HG02943 (cell line): Measurements from ENCODE around the gene TTLL11.

Experiments
- ATAC-seq: cut with Tn5 transposase; IDR thresholded peaks from one replicate; pipeline ENCODE4 v1.9.1; 2021; ENCODE audit warnings: mild to moderate bottlenecking, low read depth, moderate library complexity; ENCODE audit not compliant: unreplicated experiment

TTLL11 gene

DNA sequence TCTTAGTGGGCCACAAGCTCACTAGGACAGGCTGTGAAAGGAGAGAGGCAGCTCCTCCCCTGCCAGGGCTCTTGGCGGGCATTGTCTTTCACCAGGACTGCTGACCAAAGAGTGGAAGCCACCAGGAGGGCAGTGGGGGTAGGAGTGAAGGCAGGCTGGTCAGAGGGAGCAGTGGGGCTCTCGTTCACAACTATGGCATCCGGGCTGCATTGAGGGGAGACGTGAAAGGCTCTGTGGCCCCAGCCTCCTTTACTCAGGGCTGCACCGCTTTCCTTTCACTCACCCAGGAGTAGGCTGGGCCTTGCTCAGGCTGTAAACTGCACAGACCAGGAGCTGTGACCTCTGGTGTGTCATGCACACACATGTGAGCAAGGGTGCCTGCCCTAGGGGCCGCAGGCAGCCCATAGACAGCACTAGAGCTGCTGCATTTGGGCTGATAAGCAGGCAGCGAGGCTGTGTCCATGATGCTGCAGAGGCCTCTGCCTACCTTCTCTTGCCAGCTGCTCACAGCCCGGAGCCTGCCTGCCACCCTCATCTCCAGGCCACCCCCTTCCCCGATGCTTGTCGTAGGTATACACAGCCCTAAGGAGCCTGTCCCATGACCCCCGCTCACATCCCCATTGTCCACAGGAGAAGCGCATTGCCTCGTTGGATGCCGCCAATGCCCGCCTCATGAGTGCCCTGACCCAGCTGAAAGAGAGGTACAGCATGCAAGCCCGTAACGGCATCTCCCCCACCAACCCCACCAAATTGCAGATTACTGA, 311.2 kb downstream of the TTLL11 start:
- no peak for ATAC-seq

DNA sequence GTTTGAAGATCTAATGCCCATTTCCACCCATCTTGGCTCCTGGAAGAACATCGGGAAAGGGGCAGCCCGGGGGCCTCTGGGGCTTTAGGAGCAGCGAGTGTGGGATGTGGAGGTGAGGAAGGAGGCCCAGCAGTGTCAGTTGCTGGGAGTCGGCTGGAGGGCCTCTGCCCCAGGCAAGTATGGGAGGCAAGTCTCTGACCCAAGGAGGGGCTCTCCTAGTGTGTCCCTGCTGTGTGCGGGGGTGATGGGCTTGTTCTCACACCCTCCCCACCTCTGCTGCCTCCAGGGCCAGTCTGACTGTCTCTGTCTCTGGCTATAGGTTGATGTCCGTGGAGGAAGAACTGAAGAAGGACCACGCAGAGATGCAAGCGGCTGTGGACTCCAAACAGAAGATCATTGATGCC, 312.0 kb downstream of the TTLL11 start:
- ATAC-seq: no peak

DNA sequence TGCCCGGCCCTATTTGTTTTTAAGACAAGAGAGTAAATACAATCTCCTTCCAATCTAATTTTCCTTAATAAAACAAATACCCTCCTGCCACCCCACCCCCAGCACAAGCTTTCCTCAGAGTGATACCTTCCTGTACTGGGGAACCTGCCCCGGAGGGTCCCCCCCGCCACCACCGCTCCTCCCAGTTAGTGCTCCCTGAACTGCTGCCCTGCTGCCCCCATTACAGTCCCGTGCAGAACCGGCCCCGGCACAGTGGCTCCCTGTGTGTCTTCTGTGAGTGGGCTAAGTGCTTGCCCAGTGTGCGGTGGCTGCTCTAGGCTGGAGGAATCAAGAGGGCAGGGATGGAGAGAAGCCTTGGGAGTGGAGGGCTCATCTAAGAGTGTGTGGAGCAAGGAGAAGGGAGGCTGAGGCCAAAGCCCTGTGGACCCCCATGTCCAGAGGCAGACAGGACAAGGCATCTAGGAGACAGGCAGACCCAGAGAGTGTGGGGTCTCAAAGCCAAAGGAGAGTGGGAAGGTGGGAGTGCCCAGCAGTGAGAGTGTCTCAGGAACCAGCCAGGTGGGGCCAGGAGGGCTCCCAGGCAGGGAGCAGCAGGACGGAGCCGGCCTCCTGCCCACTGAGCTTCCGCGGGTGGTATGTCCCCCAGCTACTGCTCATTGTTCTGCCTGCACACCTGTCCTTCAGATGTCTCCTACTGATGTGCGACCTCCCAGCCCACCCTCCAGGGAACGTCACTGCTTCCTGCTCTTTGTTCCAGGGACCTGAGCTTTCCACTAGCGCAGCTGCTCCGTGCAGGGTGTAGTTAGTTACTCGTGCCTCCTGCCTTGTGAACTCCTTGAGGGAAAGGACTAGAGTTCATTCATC, 312.7 kb downstream of the TTLL11 start:
- ATAC-seq: no peak

DNA sequence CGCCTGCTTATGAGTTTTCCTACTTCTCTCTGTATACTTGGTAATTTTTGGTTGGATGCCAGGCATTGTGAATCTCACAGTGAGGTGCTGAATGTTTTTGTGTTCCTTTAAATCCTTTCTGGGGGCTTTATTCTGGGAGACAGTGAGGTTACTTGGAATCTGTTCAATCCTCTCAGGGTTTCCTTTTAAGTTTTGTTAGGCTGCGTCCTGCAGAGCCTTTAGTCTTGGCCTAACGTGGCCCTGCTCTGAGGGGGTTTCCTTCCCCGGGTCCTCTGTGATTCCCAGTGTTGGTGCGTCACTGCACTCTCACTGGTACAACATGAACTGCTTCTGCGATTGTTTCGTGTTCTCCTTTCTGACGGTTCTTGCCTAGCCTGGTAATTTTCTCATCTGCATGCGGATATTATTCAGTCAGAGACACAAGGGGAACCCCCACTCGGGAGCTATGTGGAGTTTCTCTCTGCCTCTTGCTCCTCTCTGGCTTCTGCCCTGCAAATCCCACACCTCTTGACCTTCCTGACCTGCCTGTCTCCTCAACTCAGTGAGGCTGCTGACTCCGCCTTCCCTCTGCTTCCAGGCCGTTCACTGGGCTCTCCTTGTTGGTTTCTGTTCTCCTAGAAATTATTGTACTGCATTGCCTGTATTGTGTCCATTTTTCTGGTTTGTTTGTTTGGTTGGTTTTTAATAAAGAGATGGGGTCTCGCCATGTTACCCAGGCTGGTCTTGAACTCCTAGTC, 313.6 kb downstream of the TTLL11 start:
- ATAC-seq: no peak

DNA sequence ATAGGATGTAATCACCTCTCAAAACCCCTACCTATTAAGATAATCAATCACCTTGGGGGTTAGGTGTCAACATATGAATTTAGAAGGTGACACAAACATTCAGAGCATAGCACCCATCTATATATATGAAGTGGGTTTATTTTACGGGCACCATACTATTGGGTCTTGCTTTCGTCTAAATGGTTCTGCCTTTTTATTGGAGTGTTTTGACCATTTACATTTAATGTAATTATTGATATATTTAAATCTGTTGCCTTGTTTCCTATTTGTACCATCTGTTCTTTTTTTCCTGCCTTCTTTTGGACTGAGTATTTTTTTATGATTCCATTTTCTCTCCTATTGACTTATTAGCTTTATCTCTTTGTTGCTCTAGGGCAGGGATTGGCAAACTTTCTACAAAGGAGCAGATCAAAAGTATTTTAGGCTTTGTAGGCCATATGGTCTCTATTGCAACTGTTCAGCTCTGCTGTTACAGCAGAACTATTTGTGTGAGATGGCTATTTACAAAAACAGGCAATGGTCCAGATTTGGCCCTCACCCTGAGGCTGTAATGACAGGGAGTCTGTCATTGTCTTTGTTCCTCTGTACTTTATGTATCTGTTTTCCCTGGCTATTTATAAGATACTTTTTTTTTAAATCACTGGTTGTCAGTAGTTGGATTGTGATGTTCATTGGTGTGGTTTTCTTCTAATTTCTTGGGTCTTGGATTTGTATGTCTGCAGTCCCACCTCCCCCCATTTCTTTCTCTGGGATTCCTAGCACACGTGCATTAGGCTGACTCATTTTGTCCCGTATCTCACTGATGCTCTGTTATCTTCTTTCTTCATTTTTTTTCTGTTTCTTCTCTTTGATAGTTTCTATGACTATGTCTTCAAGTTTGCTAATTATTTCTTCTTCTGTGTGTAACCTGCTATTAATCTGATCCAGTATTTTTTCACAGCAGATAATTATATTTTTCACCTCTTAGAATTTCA, 314.6 kb downstream of the TTLL11 start:
- ATAC-seq: no peak

DNA sequence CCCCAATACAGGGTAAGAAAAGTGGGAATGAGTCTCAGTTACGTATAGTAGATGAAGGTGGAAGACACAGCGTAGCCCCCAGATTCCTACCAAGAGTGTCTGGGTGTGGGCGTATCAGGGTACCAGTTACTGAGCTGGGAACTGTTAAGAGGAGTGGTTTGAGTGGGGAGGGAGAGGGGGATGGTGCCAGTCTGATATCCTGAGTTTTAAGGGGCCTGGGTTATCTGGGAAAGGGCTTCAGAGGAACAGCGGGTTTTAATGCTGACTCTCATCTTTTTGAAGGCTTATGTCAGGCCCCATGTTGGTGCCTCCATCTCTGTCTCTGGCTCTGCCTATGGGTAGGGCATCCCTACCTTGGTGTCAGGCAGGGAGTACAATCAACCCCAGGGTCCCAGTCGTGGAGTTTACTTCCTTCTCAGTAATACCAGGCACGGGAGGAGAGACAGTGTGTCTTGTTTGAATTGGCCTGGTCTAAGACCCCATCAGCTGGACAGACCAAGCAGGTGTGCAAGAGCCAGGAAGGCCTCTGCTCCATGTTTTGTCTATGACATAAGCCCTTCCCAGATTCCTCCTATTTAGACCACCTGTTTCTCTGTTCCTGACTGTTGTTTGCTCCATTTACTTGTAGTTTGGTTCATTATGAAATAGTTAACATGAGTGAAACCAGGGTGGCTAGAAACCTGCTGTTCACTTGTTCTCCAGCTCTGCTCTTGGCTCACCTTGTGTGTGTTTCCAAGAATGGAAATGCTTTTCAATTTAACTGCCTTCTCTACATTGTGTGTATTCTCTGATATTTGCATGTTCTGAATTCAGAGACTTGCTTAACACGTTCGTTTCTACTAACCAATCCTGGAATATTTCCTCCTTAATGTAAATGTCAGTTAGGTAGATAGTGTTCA, 316.1 kb downstream of the TTLL11 start:
- ATAC-seq: no peak

DNA sequence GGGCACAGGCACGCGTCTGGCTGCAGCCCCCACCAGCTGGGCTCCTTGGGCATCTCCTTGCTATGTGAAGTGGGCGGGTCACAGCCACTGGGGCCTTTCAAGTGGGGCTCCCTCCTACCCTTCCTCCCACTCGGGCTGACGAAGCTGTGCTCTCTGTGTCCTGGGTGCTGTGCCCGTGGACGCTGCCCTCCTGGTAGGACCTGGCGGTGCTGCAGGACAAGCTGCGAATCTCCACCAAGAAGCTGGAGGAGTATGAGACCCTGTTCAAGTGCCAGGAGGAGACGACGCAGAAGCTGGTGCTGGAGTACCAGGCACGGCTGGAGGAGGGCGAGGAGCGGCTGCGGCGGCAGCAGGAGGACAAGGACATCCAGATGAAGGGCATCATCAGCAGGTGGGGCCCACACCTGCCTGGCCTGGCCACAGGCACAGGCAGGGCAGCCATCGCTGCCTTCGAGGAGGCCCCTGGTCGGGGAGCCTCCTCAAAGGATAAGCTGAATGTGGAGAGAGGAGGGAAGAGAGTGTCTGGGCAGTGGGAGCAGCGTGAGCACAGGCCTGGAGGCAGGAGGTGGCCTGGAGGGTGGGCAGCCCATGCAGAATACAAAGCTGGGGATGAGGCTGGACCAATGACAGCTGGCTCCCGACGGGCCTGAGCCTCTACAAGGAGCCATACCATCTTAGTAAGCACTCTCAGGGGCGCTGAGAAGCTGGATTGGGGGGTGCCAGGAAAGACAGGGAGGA, 316.9 kb downstream of the TTLL11 start:
- no peak for ATAC-seq

DNA sequence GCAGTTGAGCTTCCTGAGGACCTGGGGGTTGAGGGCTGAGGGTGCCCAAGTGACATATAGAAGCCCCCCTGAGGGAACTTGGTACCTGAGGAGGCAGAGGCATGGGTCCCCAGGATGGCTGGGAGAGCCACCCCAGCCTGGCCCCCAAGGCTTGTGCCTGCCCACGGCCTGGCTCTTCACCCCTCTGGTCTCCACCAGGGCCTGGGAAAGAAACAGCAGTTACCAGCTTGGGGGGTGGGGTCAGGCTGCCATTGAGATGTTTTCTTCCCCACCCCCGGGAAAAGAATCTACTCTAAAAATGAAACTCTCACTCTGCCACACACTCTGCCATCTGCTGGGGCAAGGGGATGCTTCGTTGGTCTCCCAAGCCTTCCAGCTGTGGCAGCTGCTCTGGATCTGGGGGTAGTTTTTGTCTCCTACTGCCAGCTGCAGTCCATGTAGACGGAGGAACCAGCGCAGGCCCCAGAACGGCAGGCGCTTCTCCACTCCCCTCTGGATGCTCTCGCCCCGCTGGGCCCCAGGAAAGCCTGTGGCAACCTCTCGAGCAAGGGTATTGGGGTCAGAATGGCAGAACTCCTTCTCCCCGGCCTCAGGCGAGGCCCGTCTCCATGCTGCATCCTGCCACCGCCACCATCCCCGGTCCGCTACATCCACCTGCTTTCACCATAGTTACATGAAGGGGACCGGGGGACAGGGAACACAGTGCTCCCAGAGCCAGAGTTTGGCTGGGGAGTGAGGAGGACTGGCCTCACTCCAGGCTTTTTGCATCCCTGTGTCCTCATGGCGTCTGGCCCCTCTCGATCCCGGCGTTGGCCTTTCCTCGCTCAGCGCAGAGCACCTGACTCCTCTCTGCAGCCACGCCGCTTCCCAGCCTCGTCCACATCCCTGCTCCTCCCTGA, 318.1 kb downstream of the TTLL11 start:
- no peak for ATAC-seq

DNA sequence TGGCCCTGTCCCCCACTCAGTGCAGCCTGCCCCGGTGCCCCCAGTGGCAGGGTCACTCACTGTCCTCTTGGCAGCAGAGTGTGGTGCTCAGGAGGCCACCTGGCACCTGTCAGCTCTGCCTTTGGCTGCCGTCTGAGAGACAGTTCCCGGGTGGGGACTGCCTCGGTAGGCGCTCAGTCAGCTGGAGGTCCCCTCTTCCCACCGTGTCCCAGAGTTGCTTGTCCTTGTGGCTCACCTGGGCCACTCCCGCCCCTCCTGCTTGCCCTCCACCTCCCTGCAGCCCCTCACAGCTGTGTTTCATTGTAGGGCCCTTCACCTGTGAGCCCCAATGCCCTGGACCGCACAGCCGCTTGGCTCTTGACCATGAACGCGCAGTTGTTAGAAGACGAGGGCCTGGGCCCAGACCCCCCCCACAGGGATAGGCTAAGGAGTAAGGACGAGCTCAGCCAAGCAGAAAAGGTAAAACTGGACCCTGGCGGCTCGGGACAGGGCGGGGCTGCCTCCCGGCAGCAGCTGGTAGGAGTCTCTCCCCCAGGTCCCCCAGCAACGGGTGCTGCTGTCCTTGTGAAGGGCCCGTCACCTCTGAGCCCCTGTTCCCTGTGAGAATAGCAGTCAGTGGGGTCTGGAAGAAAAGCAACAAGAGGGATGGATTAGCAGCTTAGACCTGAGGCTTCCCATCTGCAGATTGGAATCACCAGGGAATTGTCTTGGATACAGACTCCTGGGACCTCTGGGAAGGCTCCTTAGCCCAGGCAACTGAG, 319.0 kb downstream of the TTLL11 start:
- ATAC-seq: no peak

DNA sequence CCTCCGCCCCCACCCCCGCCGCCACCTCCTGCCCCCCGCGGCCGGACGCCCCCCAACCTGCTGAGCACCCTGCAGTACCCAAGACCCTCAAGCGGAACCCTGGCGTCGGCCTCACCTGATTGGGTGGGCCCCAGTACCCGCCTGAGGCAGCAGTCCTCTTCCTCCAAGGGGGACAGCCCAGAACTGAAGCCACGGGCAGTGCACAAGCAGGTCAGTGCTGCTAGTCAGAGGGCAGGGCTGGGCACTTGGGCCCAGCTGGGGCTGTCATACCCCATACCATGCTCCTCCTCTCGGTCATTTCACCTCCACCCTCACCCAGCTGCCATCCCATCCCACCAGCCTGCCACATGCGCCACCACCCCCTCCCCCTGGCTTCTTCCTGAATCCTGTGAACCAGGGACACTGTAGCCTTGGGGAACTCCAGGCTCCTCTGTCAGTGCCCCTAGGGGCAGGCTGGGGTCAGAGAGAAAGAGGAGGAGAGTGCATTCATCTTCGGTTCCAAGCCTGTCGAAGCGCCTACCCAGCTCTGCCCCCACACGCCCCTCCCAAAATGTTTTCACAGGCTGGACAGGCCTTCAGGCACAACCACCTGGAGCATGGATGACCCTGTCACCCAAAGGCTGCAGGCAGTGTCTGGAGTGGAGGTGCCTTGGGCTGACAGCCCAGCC, 319.7 kb downstream of the TTLL11 start:
- no peak for ATAC-seq

DNA sequence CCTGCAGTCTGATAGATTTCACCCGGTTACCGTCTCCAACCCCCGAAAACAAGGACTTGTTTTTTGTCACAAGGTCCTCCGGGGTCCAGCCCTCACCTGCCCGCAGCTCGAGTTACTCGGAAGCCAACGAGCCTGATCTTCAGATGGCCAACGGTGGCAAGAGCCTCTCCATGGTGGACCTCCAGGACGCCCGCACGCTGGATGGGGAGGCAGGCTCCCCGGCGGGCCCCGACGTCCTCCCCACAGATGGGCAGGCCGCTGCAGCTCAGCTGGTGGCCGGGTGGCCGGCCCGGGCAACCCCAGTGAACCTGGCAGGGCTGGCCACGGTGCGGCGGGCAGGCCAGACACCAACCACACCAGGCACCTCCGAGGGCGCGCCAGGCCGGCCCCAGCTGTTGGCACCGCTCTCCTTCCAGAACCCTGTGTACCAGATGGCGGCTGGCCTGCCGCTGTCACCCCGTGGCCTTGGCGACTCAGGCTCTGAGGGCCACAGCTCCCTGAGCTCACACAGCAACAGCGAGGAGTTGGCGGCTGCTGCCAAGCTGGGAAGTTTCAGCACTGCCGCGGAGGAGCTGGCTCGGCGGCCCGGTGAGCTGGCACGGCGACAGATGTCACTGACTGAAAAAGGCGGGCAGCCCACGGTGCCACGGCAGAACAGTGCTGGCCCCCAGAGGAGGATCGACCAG, 320.4 kb downstream of the TTLL11 start:
- ATAC-seq: no peak
